ENCODE measurements around the gene SCAANT1.

GRCh38 chr3:63875510-63875909 lies 36.7 kb downstream of the SCAANT1 start:
- no peak for TF ChIP-seq CTCF (IDR thresholded peaks at IDR 0.05)
- no peak for TF ChIP-seq EP300 (IDR thresholded peaks at IDR 0.05)
